Hippocampal formation (tissue), 2 donors: ENCODE results near the gene AAK1.
"Not testable (repeated sequence)": the region's sequence is repeated elsewhere in the genome, so short reads cannot be mapped to it uniquely, and the experiment has no call there.

Source experiments
- DNase-seq, 2 donors: peaks; one replicate each; lab custom pipeline; 2025; lab: John Stamatoyannopoulos, UW

AAK1 gene

GRCh38 chr2:69643602-69644505 lies at the start of gene AAK1:
AAK1 (minus strand) TSS chr2:69643739; CDS start chr2:69643040, 699 bp downstream.
- DNase-seq, result peak; percentile 89 to 93

- no peak for DNase-seq
Measured at GRCh38 chr2:69692424-69692823, 48.9 kb upstream of the AAK1 start.

GRCh38 chr2:69689969-69690368 lies 46.4 kb upstream of the AAK1 start:
- no peak for DNase-seq

GRCh38 chr2:69689466-69689865 lies 45.9 kb upstream of the AAK1 start:
- DNase-seq, result no peak

- DNase-seq, result no peak
Measured at GRCh38 chr2:69687971-69688611, 44.6 kb upstream of the AAK1 start.

GRCh38 chr2:69686813-69687212 lies 43.3 kb upstream of the AAK1 start:
- DNase-seq, result no peak

- DNase-seq, result no peak
Measured at GRCh38 chr2:69685321-69686048, 41.9 kb upstream of the AAK1 start.

- peak in 1 of 2 donors; percentile 7 for DNase-seq
Measured at GRCh38 chr2:69683170-69683971, 39.8 kb upstream of the AAK1 start.

- DNase-seq, result no peak
Measured at GRCh38 chr2:69682525-69682924, 39.0 kb upstream of the AAK1 start.

GRCh38 chr2:69680001-69680675 lies 36.6 kb upstream of the AAK1 start:
- no peak for DNase-seq

GRCh38 chr2:69677914-69678313 lies 34.4 kb upstream of the AAK1 start:
- DNase-seq, result no peak

- DNase-seq, result no peak
Measured at GRCh38 chr2:69676146-69676545, 32.6 kb upstream of the AAK1 start.

GRCh38 chr2:69674316-69674670 lies 30.8 kb upstream of the AAK1 start:
- DNase-seq, result peak in 1 of 2 donors; percentile 10

GRCh38 chr2:69673098-69673497 lies 29.6 kb upstream of the AAK1 start:
- not testable (repeated sequence) for DNase-seq

GRCh38 chr2:69669666-69670065 lies 26.1 kb upstream of the AAK1 start:
- no peak for DNase-seq

GRCh38 chr2:69668598-69668997 lies 25.1 kb upstream of the AAK1 start:
- DNase-seq, result no peak

GRCh38 chr2:69667805-69668382 lies 24.4 kb upstream of the AAK1 start:
- no peak for DNase-seq

- DNase-seq, result no peak
Measured at GRCh38 chr2:69665152-69665551, 21.6 kb upstream of the AAK1 start.

GRCh38 chr2:69663860-69664259 lies 20.3 kb upstream of the AAK1 start:
- no peak for DNase-seq

GRCh38 chr2:69662547-69662946 lies 19.0 kb upstream of the AAK1 start:
- not testable (repeated sequence) for DNase-seq

- no peak for DNase-seq
Measured at GRCh38 chr2:69660637-69661036, 17.1 kb upstream of the AAK1 start.
